VCaP (cell line): Measurements from ENCODE around the gene ERBB2.

ENCODE experiments used
- H3K27ac ChIP-seq: fragments of 450-650 bp; 2 replicates; pipeline ENCODE4 v1.5.1; 2017
- CTCF ChIP-seq: fragments of 450-650 bp; conservative IDR thresholded peaks from 2 replicates; pipeline ENCODE4 v1.5.1; 2017; ENCODE audit warnings: mild to moderate bottlenecking, moderate library complexity

The ERBB2 gene

GRCh38 chr17:39687101-39687545 lies 12.7 kb upstream of the ERBB2 start:
- TF ChIP-seq CTCF = no peak
- peak overlapping the region; percentile 93 for H3K27ac ChIP-seq

- peak within 1 kb of the TSS; percentile 93 for H3K27ac ChIP-seq
- TF ChIP-seq CTCF = no peak
These were observed 12.1 kb upstream of the ERBB2 start, which contains the start of gene PGAP3 for GRCh38 chr17:39687546-39688474. TSS of gene PGAP3 (minus strand) at chr17:39688057. CDS start at chr17:39688014, 43 bp downstream.

DNA sequence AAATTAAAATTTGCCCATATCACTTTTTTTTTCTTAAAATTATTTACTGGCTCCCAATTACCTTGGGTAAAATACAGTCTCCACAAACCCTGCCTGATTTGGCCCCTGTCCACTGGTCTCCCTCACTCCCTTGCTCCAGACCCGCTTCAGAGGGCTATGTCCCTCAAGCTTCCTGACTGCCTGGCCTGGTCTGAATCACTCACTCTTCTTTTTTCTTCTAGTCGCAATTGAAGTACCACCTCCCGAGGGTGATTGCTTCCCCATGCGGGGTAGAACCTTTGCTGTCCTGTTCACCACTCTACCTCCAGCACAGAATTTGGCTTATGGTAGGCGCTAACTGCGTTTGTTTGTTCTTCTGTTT lies 11.4 kb upstream of the ERBB2 start:
- TF ChIP-seq CTCF = no peak
- peak overlapping the region; percentile 93 for H3K27ac ChIP-seq

- peak overlapping the region; percentile 93 for H3K27ac ChIP-seq
- no peak for TF ChIP-seq CTCF
These were observed 10.9 kb upstream of the ERBB2 start for GRCh38 chr17:39688945-39689344.

DNA sequence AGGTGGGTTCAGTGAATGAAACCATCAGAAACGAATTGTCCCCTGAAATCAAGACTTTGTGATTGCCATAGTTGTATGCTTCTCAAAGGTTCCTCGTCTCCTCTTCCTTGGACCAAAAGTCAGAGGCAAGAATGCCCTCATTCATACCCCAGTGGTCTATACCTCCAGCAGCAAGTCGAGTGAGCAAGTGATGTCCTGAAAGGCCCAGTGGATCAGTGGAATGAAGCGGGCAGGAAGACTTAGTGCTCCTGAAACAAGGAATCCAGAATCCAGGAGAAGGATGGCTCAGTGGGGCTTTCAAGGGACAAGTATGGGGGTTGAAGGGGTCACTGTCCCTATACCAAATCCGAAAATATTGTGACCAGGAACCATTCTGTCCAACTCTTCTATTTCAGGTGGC lies 5.3 kb upstream of the ERBB2 start:
- TF ChIP-seq CTCF = no peak
- H3K27ac ChIP-seq = no peak overlapping the region

DNA sequence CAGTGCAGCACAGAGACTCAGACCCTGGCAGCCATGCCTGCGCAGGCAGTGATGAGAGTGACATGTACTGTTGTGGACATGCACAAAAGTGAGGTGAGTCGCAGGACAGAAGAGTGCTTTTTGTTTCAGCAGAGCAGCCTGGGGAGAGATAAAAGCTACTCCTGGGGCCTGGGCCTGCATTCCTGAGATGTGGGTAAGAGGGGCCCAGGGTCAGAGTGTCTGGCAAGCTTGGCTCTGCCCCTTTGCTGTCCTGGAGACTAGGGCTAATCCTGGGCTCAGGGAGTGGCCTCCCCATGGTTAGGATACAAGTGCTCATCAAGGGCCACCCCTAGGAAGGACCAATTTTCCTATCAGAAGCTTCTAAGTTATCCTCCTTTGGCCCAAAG lies 4.8 kb upstream of the ERBB2 start:
- no peak for TF ChIP-seq CTCF
- H3K27ac ChIP-seq = no peak overlapping the region

DNA sequence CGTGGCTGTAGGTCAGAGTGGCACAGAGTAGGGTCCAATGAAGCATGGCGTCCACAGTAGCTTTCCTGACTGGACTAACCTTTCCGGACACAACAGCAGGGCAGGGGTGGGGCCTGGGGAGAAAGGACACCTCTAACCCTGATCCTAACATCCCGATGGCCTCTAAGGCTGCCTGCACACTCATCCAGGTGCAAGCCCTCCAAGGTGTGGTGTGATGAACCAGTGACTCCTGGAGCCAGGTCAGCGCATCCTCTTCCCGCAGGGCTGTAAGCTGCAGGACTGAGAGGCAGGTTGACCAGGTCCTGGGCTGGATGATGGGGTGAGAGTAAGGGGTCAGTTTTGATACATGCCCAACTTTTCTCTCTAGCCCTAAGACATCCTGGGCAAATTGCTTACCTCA lies 3.1 kb upstream of the ERBB2 start:
- no peak overlapping the region for H3K27ac ChIP-seq
- TF ChIP-seq CTCF = no peak
